ENCODE results near the gene FOXP1. TPM values are rescaled to one million over a fixed set of nuclear protein-coding genes. Genes with fewer than 3 reads are reported as not detected.

The FOXP1 gene
- polyA plus RNA-seq, 1 donor (not counting 4 experiments of a cell fraction or from before 2014, with no cell fraction given), result 14.6 TPM

DNA sequence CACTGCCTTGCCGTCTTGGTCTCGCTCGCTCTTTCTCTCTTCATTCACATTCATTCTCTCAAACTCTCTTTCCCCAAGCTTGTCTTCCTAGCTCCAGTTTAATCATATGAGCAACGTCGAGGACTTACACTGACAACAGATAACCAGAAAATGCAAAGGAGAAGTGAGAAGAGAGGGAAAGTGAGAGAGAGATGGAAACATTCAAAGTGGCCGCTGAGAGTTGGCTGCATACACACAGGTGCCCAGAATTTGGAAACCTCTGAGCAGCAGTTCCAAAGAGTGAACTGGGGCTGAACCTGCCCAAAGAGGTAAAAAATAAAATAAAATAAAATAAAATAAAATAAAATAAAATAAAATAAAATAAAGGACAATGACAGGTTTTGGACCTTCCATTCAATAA is 583.0 kb downstream of the FOXP1 start:
- dilution Hi-C loops (cut with MboI; ENCODE audit: extremely low pct_ligation_motif_present, low sequenced_read_pairs), result no loop called here
- no peak for FAIRE-seq

DNA sequence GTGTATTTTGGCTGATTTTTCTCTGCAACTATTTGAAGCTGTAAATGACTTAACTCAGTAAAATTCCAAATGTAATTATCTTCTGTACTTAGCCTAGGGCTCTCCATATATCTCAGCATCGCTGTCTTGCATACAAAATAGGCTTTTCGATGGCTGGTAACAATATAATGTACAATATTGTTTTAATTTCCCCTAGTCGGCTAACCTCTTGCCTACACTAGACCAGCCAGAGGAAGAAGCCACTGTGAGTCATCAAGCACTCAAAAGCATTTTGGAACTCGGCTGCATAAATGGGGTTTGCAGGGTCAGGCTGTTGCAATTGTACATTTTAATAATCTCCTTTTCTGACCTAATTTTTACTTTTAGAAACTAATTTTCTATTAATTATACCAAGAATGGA is 583.8 kb downstream of the FOXP1 start:
- H3K9me1 ChIP-seq (ENCODE audit: control insufficient read depth, extremely low read depth, insufficient read depth, low read length), result no peaks in the 10 kb centered on the region
- H3K27me3 ChIP-seq (ENCODE audit: control insufficient read depth, extremely low read depth, insufficient read depth, low read length), result no peaks in the 10 kb centered on the region
- peaks cover 9% of the 10 kb centered on the region for H3K79me2 ChIP-seq (ENCODE audit: control insufficient read depth, insufficient read depth, low read length)
- DNase-seq (ENCODE audit: low read depth, low spot score) (no peak), FAIRE-seq (peak; percentile 91)
- no peak overlapping the region for H3K27ac ChIP-seq (ENCODE audit: control insufficient read depth, insufficient read depth, low read length)
- no peak overlapping the region for H3K9ac ChIP-seq (ENCODE audit: control insufficient read depth, extremely low read depth, insufficient read depth, low read length)
- H2AFZ ChIP-seq (ENCODE audit: control insufficient read depth, low read length), result no peak overlapping the region
- no peaks in the 10 kb centered on the region for H3K9me3 ChIP-seq (ENCODE audit: control insufficient read depth, low read depth, low read length)
- peak overlapping the region; percentile 1 for H3K4me2 ChIP-seq (ENCODE audit: control insufficient read depth, extremely low read depth, insufficient read depth, low read depth, low read length)
- peaks cover 0 to 10% of the 10 kb centered on the region in 2 experiments for H3K36me3 ChIP-seq (ENCODE audit: control insufficient read depth in 2 of 2, extremely low read depth in 1 of 2, insufficient read depth in 2 of 2, low read length in 2 of 2)
- H3K4me1 ChIP-seq (ENCODE audit: control insufficient read depth, extremely low read depth, insufficient read depth, low read length), result peaks cover 6% of the 10 kb centered on the region
- no peaks in the 10 kb centered on the region for H4K20me1 ChIP-seq (ENCODE audit: control insufficient read depth, extremely low read depth, insufficient read depth, low read length)
- dilution Hi-C loops (cut with MboI; ENCODE audit: extremely low pct_ligation_motif_present, low sequenced_read_pairs), result no loop called here
- H3K4me3 ChIP-seq (ENCODE audit: control insufficient read depth in 2 of 3, extremely low read depth in 1 of 3, insufficient read depth in 2 of 3, low read depth in 1 of 3, low read length in 3 of 3), result no peak overlapping the region
- no peak for TF ChIP-seq EZH2 (IDR thresholded peaks at IDR 0.05; ENCODE audit: low read length)
- TF ChIP-seq, protein P1, sequence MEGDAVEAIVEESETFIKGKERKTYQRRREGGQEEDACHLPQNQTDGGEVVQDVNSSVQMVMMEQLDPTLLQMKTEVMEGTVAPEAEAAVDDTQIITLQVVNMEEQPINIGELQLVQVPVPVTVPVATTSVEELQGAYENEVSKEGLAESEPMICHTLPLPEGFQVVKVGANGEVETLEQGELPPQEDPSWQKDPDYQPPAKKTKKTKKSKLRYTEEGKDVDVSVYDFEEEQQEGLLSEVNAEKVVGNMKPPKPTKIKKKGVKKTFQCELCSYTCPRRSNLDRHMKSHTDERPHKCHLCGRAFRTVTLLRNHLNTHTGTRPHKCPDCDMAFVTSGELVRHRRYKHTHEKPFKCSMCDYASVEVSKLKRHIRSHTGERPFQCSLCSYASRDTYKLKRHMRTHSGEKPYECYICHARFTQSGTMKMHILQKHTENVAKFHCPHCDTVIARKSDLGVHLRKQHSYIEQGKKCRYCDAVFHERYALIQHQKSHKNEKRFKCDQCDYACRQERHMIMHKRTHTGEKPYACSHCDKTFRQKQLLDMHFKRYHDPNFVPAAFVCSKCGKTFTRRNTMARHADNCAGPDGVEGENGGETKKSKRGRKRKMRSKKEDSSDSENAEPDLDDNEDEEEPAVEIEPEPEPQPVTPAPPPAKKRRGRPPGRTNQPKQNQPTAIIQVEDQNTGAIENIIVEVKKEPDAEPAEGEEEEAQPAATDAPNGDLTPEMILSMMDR (optimal IDR thresholded peaks at IDR 0.05 in 1 of 3, IDR thresholded peaks at IDR 0.05 in 1 of 3, conservative IDR thresholded peaks at IDR 0.05 in 1 of 3; ENCODE audit: extremely low read depth in 1 of 3, insufficient read depth in 2 of 3, low read length in 3 of 3), result no peak

More for the DNA sequence above, 583.0 kb downstream of the FOXP1 start:
- H3K27me3 ChIP-seq (ENCODE audit: control insufficient read depth, extremely low read depth, insufficient read depth, low read length), result no peaks in the 10 kb centered on the region
- peaks cover 0 to 10% of the 10 kb centered on the region in 2 experiments for H3K36me3 ChIP-seq (ENCODE audit: control insufficient read depth in 2 of 2, extremely low read depth in 1 of 2, insufficient read depth in 2 of 2, low read length in 2 of 2)
- no peak overlapping the region for H3K27ac ChIP-seq (ENCODE audit: control insufficient read depth, insufficient read depth, low read length)
- peaks cover 4% of the 10 kb centered on the region for H3K4me1 ChIP-seq (ENCODE audit: control insufficient read depth, extremely low read depth, insufficient read depth, low read length)
- H2AFZ ChIP-seq (ENCODE audit: control insufficient read depth, low read length), result no peak overlapping the region
- no peaks in the 10 kb centered on the region for H3K9me1 ChIP-seq (ENCODE audit: control insufficient read depth, extremely low read depth, insufficient read depth, low read length)
- H3K79me2 ChIP-seq (ENCODE audit: control insufficient read depth, insufficient read depth, low read length), result peaks cover 14% of the 10 kb centered on the region
- no peak for DNase-seq (ENCODE audit: low read depth, low spot score)
- TF ChIP-seq EZH2 (IDR thresholded peaks at IDR 0.05; ENCODE audit: low read length), result no peak
- TF ChIP-seq, protein P1 (optimal IDR thresholded peaks at IDR 0.05 in 1 of 3, IDR thresholded peaks at IDR 0.05 in 1 of 3, conservative IDR thresholded peaks at IDR 0.05 in 1 of 3; ENCODE audit: extremely low read depth in 1 of 3, insufficient read depth in 2 of 3, low read length in 3 of 3), result no peak
- H3K9me3 ChIP-seq (ENCODE audit: control insufficient read depth, low read depth, low read length), result no peaks in the 10 kb centered on the region
- no peak overlapping the region for H3K4me2 ChIP-seq (ENCODE audit: control insufficient read depth, extremely low read depth, insufficient read depth, low read depth, low read length)
- no peak overlapping the region for H3K9ac ChIP-seq (ENCODE audit: control insufficient read depth, extremely low read depth, insufficient read depth, low read length)
- H3K4me3 ChIP-seq (ENCODE audit: control insufficient read depth in 2 of 3, extremely low read depth in 1 of 3, insufficient read depth in 2 of 3, low read depth in 1 of 3, low read length in 3 of 3), result no peak overlapping the region
- no peaks in the 10 kb centered on the region for H4K20me1 ChIP-seq (ENCODE audit: control insufficient read depth, extremely low read depth, insufficient read depth, low read length)

Data from keratinocyte (primary cell).